ENCODE measurements around the gene FEZ2. TPM values are rescaled to one million over a fixed set of nuclear protein-coding genes. Genes with fewer than 3 reads are reported as not detected.
A peak's percentile ranks its signal among the peaks of the same experiment; 100 is the strongest.
"Not testable (repeated sequence)": the region's sequence is repeated elsewhere in the genome, so short reads cannot be mapped to it uniquely, and the experiment has no call there.

FEZ2 gene, protein sequence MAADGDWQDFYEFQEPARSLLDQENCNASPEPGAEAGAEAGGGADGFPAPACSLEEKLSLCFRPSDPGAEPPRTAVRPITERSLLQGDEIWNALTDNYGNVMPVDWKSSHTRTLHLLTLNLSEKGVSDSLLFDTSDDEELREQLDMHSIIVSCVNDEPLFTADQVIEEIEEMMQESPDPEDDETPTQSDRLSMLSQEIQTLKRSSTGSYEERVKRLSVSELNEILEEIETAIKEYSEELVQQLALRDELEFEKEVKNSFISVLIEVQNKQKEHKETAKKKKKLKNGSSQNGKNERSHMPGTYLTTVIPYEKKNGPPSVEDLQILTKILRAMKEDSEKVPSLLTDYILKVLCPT
- 100 to 1,000 TPM in 7 of 10 donors, 10 to 100 TPM in 3; 70.5 to 135 (median 101) TPM for polyA plus RNA-seq (ENCODE audit: insufficient read length in 10 of 10)
- long read RNA-seq, donor 1, full-length matches to known transcripts = 10 of 28 reads
- long read RNA-seq, donor 1, partial matches to known transcripts = 18 of 28 reads
- long read RNA-seq, donor 1, other reads (novel, unspliced or antisense) = 0 of 28 reads
- long read RNA-seq, donor 2, transcript FEZ2-204 (8 exons, 1,931 nt) = major isoform, 16 of 33 reads
- long read RNA-seq, donor 2, partial matches to known transcripts = 11 of 33 reads
- long read RNA-seq, donor 2, other reads (novel, unspliced or antisense) = 0 of 33 reads
- long read RNA-seq, donor 3 = 0 reads
- long read RNA-seq, donor 4, full-length matches to known transcripts = 19 of 32 reads
- long read RNA-seq, donor 4, partial matches to known transcripts = 13 of 32 reads
- long read RNA-seq, donor 4, other reads (novel, unspliced or antisense) = 0 of 32 reads
- long read RNA-seq, donor 5, transcript FEZ2-204 (8 exons, 1,931 nt) = major isoform, 9 of 53 reads
- long read RNA-seq, donor 5, partial matches to known transcripts = 41 of 53 reads
- long read RNA-seq, donor 5, other reads (novel, unspliced or antisense) = 0 of 53 reads
- long read RNA-seq, donor 6, full-length matches to known transcripts = 19 of 53 reads
- long read RNA-seq, donor 6, partial matches to known transcripts = 34 of 53 reads
- long read RNA-seq, donor 6, other reads (novel, unspliced or antisense) = 0 of 53 reads
- long read RNA-seq, donor 7, full-length matches to known transcripts = 9 of 20 reads
- long read RNA-seq, donor 7, partial matches to known transcripts = 11 of 20 reads
- long read RNA-seq, donor 7, other reads (novel, unspliced or antisense) = 0 of 20 reads
- long read RNA-seq, donor 8, full-length matches to known transcripts = 6 of 28 reads
- long read RNA-seq, donor 8, partial matches to known transcripts = 22 of 28 reads
- long read RNA-seq, donor 8, other reads (novel, unspliced or antisense) = 0 of 28 reads
- long read RNA-seq, donor 9, partial matches to known transcripts = 8 of 14 reads
- long read RNA-seq, donor 9, other reads (novel, unspliced or antisense) = 0 of 14 reads

DNA sequence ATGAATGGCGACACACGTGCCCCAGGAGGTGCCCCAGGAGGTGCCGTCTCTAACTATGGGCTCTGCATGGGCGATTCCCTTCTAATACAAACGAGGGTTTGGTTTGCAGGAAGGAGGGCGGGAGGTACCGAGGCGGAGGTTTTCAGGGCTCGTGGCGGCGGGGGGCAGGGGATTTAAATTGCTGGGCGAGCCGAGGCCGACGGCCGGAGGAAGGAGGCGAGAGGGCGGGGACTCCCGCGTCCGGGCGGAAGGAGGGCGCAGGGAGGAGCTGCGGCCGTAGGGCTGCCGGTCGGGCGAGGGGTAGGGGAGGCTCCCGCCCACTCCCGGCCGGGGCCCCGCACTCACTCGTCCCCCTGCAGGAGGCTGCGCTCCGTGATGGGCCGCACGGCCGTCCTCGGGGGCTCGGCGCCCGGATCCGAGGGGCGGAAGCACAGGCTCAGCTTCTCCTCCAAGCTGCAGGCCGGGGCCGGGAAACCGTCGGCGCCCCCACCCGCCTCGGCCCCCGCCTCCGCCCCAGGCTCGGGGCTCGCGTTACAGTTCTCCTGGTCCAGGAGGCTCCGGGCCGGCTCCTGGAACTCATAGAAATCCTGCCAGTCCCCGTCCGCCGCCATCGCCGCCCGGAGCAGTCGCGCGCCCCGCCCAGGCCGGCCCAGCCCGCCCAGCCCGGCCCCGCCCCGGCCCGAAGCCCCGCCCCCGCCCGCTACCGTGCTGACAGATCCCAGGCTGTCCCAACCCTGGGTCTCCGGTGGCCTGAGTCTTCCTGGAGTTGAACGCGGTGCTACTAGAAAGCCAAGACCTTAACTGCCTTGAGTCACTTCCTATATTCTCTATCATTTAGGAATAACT, at the start of gene FEZ2:
TSS of gene FEZ2 (minus strand) at position 637 of the 846 bp plus-strand sequence. CDS start at position 611, 26 bp downstream.
- peak; percentile 58 to 91 (median 84) for DNase-seq

DNA sequence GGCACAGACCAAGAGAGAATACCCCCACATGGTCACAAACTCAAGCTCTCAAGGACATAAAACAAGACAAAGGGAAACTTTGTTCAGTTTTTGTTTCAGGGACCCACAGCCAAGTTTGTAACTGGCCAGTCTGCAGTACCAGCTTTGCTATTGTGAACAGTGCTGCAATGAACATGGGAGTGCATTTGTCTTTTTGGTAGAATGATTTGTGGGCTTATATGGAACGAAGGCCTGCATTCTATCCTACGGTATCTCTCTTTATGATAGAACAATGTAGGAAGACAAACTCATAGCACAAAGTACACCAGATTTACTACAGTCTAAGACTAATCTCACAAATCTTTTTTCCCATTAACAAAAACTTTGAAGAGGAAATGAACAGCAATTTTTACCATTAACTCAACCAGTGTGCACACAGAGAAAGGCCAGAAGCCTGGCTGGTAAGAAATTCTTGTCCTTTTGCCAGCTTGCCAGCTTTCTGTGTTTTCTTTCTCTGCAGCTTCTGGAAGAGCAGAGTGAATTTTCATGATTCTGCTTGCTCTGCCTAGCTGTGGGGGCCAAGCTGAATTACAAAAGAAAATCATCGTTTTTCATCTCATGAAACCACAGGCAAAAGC, 37.1 kb upstream of the FEZ2 start:
- DNase-seq = no peak

DNA sequence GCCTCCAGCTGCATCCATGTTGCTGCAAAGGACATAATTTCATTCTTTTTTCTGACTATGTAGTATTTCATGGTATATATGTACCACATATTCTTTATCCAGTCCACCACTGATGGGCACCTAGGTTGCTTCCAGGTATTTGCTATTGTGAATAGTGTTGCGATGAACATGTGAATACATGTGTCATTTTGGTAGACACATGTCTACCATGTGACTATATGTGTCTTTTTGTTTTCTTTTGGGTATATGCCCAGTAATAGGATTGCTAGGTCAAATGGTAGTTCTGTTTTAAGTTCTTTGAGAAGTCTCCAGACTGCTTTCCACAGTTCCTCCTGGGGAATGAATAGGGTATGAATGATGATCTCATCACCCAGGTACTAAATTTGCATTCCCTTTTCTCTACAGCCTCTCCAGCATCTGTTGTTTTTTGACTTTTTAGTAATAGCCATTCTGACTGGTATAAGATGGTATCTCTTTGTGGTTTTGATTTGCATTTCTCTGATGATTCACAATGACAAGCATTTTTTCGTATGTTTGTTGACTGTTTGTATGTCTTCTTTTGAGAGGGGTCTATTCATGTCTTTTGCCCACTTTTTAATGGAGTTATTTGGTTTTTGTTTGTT, 35.6 kb upstream of the FEZ2 start:
- DNase-seq = no peak

DNA sequence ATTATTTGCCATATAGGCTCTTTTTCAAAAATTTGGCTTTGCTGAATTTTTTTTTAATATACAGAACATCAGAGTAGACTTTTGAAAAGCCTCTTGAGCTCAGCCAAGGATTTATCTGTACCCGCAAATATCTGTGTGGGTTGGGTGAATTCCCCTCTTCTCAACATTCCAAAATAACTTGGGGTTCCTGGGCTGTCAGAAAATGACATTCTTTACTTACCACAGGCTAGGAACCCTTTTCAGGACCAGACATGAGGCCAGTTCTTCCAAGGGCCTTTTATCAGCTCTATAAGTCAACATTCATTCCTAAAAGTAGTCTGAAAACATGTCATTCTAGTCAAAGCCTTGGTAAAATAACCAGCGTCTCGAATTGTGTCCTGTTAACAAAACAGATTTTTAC, 28.8 kb upstream of the FEZ2 start:
- DNase-seq = no peak

DNA sequence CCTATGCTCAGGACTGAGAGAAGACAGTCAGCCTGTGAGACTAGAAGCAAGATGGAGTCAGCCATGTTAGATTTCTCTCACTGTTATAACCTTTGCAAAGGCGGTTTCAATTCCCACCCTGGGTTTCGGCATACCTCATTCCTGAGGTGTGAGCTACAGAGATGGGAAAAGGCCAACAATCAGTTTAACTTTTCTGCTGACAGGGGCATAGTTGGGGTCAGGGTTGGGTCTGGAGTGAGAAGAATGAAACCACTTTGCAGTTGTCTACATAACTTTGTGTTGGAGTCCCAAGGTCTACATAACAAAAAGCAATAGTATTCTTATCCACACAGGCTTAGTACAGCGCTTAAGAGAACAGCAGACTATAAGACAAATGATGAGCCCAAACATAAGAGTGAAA, 28.1 kb upstream of the FEZ2 start:
- no peak for DNase-seq

DNA sequence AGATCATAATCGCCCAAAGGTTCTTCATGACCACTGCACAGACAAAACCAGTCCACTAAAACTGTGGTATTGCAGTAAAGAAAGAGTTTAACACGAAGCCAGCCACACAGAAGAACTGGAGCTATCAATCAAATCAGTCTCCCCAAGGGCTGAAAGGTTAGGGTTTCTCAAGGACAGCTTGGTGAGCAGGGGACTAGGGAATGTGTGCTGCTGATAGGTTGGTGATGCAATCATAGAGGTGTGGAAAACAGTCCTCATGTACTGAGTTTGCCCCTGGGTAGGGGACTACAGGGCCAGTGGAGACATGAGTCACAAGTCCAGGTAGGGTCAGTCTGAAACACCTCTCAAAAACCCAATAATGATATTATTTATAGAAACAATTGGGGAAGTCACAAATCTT, 27.3 kb upstream of the FEZ2 start:
- no peak for DNase-seq

DNA sequence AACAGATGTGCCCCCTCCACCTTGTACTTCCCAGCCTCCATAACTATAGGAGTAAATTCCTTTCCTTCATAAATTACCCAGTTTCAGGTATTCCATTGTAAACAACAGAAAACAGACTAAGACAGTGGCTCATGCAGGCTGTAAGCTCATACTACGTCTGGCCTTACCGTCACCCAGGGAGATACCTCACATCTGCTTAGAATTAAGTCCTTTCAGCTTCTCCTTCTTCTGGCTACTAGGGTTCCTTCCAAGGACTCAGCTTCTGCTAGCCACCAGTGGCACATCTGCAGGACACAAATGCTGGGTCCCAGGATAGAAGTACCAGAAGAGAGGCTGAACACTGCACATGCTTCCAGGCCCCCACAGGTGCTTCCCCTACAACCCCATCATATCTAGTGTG, 22.4 kb upstream of the FEZ2 start:
- DNase-seq = no peak

DNA sequence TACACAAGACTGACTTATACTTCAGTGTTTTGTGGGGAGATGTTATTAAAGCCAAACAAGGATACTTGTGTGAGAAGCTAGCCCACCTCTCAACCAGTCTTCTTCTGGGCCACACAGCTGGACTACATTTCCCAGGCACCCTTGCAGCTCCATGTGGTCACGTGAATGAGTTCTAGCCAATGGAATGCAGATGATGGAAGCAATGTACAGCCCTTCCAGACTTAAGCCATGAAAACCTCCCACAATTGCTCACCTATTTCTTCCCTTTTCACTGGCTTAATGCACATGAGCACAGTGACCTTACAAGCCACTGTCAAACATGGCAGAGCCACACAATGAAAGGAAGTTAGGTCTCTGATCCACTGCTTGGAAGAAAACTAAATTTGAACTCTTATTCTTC, 20.4 kb upstream of the FEZ2 start:
- DNase-seq = peak; percentile 8 to 39 (median 34)

DNA sequence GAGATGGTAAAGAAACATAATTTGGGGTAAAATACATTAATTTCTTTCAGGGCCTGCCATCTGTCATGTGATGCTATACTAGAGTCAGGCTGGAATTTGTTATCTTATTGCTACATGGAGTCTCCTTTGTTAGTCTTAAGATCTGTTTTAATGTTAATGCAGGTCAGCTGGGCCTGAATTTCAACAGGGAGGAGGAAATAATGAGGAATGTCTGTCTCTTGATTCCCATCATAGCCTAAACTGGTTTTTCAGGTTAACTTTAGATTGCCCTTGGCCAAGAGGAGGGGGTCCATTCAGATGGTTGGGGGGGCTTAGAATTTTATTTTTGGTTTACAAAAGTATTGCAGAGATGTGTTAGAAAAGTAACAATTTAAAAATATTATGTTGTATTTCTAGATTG, 19.0 kb upstream of the FEZ2 start:
- no peak for DNase-seq

DNA sequence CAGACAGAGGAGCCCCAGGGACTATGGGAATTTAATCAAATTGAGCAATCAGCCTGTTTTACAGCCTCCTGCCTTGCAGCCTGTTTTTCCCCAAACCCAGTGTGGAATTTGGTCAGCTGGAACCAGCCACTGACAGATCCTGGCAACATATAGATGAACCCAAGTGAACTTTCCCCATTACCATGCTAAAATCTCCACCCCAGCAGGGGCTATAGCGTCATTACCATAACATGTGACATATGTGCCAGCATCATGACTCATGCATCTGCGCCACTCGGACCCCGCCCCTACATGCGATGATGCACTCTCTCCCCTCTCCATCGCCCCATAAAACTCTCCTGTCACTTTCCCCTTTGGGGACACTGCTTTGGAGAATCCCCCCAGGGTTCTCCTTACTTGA, 17.3 kb upstream of the FEZ2 start:
- DNase-seq = peak; percentile 12 to 54 (median 29)

DNA sequence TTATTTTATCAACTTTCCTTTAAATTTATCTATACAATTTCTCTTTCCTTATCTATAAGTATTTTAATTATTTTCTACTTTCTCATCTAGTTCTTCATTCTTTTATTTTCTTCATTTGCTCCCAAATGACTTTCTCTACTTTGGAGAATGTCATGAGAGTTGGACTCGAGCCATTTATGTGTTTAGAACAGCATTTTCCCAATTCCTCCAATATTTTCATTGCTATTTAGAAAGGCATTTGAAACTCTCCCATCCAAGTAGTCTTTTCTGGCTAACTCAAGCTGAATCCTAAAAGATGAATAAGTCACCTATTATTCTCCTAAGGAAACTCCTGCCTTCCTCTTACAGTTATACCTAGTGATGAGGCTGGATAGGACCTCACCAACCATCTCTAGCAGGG, 15.8 kb upstream of the FEZ2 start:
- no peak for DNase-seq

DNA sequence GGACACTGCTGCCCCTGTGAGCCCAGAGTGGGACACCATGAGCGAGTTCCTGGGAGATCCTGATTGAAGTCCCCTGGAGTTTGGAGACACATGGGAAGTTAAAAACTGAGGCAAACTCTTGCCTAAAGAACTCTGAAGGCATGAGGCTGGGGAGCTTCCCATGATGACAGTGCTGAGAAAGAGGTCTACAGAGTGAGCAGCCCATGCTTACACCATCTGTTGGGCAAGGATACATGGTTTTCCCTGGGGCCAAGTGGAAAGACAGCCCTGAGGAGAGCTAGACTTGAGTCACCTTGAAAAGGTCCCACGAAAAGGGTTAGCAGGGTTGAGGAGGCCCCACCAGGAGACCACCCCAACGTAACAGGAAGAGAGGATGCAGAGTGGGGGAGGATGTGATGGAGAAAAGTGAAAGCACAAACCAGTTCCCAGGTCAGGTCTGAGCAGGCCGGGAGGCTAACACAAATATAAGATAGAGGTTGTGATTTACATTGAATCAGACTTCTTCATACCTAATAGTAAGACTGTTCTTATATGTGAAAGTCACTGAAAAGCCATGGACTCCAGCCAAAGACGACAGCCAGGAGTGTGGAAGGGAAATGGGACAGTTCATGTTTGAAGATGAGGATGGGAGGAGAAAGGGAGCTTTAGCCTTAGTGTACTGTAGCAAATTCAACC, 13.5 kb upstream of the FEZ2 start:
- no peak for DNase-seq

DNA sequence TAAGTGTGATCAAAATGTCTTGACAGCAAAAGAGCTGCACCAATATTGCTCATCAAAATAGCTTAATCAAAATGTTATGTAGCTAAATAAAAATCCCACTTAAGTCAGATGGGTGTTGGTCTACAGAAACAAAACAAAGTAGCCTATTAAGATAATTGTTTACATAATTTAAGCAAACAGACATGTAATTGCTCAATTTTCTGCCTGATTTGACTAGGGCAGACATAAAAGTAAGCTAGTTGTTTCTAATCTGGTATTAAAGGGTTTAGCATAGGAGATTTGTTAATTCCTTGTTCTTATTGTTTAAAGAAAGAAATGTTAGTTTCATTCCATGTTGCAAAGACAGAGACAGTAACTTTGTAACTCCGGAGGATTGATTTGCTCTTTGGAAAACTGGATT, 11.5 kb upstream of the FEZ2 start:
- DNase-seq = no peak

DNA sequence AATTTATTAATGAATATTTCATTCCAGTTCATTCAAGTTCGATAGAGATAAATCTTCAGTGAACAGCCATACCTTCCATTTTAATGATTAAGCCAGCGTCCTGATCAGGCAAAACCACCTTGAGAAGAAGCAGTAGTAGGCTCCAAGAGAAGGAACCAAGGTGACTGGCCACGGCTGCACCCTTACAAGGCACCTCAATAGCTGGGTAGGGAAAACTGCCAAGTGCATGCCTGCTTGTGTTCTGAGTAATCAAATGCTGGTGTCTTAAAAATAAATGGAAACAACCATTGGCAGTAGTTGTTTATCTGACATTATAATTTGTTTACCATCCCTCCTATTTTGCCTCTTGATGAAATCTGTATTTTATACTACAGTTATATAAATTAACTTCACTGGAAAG, 10.0 kb upstream of the FEZ2 start:
- DNase-seq = no peak

DNA sequence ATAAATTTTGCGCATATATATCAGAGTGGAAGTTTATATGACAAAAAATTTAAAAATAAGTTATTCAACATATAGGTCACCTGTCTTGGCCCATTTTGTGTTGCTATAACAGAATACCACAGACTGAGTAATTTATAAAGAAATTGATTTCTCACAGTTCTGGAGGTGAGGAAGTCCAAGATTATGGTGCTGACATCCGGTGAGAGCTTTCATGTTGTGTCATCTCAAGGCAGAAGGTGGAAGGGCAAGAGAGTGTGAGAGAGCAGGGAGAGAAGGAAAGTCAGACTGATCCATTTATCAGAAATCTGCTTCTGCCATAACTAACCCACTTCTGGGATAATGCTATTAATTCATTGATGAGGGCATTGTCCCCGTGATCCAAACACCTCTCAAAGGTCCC, 9.0 kb upstream of the FEZ2 start:
- no peak for DNase-seq

DNA sequence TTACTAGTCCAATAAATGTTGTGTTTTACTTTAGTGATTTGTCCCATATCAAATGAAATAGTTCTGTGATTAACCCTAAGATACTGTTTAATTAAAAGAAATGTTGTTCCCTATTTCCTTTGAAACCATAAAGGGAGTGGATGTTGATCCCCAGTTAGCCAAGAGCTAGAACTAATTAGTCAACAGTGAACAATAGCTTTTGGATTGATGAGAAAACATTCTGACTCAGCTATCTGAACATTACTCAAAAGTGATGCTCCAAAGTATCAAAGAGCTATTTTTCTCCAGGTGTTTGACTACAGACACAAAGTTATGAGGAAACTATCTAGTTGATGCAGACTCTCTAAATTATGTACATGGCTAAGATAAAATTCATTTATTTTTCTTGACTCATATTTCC, 7.3 kb upstream of the FEZ2 start:
- DNase-seq = no peak

DNA sequence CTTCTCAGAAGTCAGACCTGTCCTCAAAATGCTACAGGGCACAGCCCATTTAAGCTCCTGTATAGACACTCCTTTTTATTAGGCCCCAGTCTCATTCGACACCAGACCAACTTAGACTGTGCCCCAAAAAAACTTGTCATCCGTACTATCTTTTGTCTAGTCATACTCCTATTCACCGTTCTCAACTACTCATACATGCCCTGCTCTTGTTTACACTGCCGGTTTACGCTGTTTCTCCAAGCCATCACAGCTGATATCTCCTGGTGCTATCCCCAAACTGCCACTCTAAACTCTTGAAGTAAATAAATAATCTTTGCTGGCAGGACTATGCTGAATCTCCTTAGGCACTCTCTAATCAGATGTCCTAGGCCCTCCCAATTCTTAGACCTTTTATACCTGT, 5.7 kb upstream of the FEZ2 start:
- not testable (repeated sequence) for DNase-seq

DNA sequence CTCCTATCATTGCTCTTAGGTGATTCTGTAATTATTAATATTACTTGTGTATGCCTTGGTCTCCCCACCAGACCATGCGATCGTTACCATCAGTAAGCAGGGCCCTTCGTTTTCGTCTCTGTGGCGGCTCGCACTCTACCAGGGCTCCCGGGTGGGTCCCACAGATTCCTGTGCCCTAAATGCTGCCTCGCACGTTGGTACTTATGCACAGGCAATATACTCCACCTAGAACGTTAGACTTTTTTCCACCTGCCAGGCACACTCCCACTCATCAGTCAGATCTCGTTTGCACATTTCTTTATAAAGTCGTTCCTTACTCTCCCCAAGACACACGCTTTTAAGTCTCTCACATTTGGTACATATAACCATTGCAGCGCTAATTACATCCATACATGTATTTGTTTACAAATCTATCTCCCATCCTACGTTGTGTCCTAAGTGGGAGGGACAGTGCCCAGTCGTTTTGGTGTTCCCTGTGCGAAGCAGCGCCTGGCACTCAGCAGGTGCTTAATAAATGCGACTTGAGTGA, 901 bp downstream of the FEZ2 start:
- no peak for DNase-seq

DNA sequence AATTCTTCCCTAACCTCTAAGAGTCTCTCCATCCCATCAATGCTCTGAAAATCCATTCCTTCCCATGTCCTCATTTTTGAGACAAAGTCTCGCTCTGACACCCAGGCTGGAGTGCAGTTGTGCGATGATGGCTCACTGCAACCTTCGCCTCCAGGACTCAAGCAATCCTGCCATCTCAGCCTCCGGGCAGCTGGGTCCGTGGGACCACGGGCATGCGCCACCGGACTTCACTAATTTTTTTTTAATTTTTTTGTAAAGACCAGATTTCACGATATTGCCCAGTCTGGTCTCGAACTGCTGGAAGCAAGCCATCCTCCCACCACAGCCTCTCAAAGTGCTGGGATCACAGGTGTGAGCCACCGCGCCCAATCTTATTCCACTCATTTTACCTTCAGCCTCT, 1.6 kb downstream of the FEZ2 start:
- no peak for DNase-seq

Measured in muscle of back (tissue), 13 donors.